Neural progenitor cell (in vitro differentiated cells): ENCODE data around the gene INTS6L.

ENCODE experiments used
- CTCF ChIP-seq: fragments of 200-600 bp; sonication (generic); IDR thresholded peaks from 2 replicates; pipeline ENCODE4 v1.5.1; 2017; ENCODE audit warnings: antibody characterized with exemption, mild to moderate bottlenecking
- EZH2 ChIP-seq: fragments of 200-600 bp; sonication (generic); IDR thresholded peaks from 2 replicates; pipeline ENCODE4 v1.6.1; 2017; ENCODE audit warnings: antibody characterized with exemption, mild to moderate bottlenecking, moderate library complexity

DNA sequence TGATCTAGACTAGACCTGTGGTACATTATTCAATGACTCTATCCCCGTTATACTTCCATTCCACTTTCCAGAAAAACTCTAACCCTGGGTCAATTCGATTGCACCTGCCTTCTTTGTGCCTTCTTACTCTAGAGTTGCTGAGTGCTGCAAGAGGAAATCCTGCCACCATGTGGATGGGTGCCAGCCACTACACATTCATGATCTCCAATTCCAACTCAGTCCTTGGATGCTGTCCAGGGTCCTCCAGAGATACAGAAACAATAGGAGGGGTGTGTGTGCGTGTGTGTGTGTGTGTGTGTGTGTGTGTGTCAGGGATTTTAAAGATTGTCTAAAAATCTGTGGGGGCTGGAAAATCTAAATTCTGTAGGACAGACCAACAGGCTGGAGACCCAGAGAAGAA lies 42.9 kb upstream of the INTS6L start:
- TF ChIP-seq CTCF = peak; percentile 64
- TF ChIP-seq EZH2 = no peak
